HUES6 (cell line): Measurements from ENCODE around the gene IRF2.
A peak's percentile ranks its signal among the peaks of the same experiment; 100 is the strongest.

Experiments
- H3K27ac ChIP-seq: 2 replicates; pipeline ENCODE4 v1.7.0; 2013; ENCODE audit warnings: low read depth, mild to moderate bottlenecking, low read length, inconsistent platforms
- H3K27me3 ChIP-seq: 2 replicates; pipeline ENCODE4 v1.6.1; 2013; ENCODE audit warnings: low read length; ENCODE audit not compliant: control insufficient read depth, insufficient read depth
- H3K36me3 ChIP-seq: 2 replicates; pipeline ENCODE4 v1.6.1; 2013; ENCODE audit warnings: low read length; ENCODE audit not compliant: control insufficient read depth, insufficient read depth
- H3K4me1 ChIP-seq: 2 replicates; pipeline ENCODE4 v1.6.1; 2013; ENCODE audit warnings: low read length; ENCODE audit not compliant: control insufficient read depth, insufficient read depth
- H3K4me3 ChIP-seq: 2 replicates; pipeline ENCODE4 v1.5.1; 2013; ENCODE audit warnings: low read depth, low read length
- H3K9ac ChIP-seq: one replicate; pipeline ENCODE4 v1.6.1; 2013; ENCODE audit warnings: mild to moderate bottlenecking, low read length
- H3K9me3 ChIP-seq: 2 replicates; pipeline ENCODE4 v1.6.1; 2013; ENCODE audit warnings: low read depth, low read length; ENCODE audit not compliant: control insufficient read depth, insufficient read depth

Gene IRF2

DNA sequence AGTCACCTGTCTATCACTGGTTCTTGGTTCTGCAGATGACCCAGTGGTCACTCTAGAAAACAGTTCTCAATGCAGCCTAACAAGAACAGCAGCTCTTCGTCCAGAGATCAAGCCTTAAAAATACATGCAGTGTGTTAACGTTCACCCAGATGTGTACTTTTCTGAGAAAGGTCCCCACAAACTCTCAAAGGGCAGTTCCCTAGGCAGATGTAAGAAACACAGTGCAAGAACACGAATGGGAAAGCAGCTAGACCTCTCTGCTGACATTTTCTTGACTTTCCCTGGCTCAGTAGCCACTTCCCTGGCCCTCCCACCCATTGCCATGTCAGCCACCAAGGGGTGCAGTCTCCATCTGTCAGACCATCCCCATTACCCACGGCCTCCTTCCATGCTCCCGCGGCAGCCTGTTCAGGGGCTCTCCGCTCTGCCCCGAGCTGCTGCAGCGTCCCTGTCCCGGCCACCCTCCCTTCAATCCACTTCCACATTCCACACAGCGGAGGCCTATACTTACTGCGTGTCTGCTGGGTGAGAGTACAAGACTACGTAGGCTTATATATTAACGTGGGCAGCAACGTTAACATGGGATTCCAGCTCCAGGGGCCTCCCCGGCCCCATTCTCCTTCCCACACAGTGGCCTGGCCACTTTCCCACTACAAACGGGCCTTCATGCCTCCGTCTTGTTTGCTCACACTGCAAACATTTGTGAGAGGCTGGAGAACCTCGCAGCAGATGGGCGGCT, 34.3 kb downstream of the IRF2 start:
- no peak overlapping the region for H3K27ac ChIP-seq
- H3K9me3 ChIP-seq = no peaks in the 10 kb centered on the region
- H3K36me3 ChIP-seq = no peaks in the 10 kb centered on the region
- no peak overlapping the region for H3K4me3 ChIP-seq
- H3K4me1 ChIP-seq = peaks cover 39% of the 10 kb centered on the region
- H3K27me3 ChIP-seq = no peaks in the 10 kb centered on the region
- H3K9ac ChIP-seq = peak overlapping the region; percentile 7

DNA sequence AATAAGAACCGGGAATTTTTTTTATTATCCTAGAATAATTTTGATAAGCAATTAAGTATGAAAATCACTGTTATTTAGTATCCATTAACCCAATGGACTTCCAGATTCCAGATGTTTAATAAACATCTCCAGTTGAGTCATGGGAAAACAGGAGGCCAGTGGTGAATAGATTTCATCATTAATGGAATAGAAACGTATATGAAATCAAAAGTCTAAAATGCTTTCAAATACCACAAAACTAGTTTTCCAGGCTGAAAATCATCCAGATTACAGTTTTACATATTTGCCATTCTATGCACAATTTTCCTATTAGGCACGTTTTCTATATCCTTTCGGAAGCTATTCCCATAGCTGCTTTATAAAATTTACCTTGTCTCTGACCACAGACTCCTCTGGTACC, 35.0 kb downstream of the IRF2 start:
- Histone ChIP-seq H3K4me3 (no peak overlapping the region), H3K9ac (no peak overlapping the region), H3K36me3 (no peaks in the 10 kb centered on the region), H3K27me3 (no peaks in the 10 kb centered on the region), H3K4me1 (peaks cover 40% of the 10 kb centered on the region), H3K9me3 (no peaks in the 10 kb centered on the region), H3K27ac (no peak overlapping the region)

DNA sequence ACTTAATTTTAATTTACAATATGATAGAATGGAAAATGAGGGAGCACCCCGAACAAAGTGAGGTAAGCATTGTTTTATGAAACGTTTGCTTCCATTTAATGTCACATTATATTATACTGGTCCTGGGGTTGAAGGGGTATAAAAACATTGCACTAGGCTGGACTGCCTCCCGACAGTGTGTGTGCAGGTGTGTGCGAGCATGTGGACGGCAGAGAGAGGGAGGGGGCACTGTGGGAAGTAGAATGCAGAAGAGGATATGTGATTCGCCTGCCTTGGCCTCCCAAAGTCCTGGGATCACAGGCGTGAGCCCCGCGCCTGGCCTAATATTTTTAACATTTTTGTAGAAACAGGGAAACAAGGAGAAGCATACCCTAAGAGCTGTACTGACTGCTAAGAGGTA, 36.0 kb downstream of the IRF2 start:
- Histone ChIP-seq H3K36me3 (no peaks in the 10 kb centered on the region), H3K27me3 (no peaks in the 10 kb centered on the region), H3K4me1 (peaks cover 40% of the 10 kb centered on the region), H3K9ac (no peak overlapping the region), H3K27ac (no peak overlapping the region), H3K4me3 (no peak overlapping the region), H3K9me3 (no peaks in the 10 kb centered on the region)

DNA sequence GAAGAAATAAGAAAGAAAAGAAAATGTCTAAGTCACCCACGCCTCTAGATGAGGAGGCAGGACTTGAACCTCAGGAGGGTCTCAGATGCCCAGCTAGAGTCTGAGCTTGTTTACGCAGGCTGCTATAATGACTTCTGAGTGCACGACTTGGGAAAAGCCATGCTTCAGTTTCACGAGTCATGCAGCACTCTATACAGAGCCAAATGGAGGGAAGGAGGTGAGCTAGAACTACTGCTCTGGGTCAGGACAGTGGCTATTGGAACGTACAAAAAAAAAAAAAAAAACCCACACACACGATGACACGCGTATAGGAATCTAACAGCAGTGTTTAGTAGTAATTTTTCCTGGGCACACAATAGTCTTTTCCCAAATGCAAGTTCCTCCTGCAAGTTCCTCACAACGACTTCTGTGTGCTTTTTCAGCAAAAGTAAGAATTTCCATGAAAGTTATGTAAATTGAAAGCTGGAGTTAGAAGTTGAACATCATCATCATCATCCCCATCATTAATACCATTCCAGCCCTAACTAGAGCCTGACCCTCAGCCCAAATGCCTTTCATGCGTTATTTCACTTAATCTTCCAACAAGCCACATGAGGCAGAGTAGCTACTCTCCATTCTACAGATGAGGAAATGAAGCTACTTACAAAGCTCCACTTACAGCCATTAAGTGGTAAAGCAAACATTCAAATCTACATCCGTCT, 36.6 kb downstream of the IRF2 start:
- Histone ChIP-seq H3K9me3 (no peaks in the 10 kb centered on the region), H3K4me1 (peaks cover 36% of the 10 kb centered on the region), H3K4me3 (no peak overlapping the region), H3K36me3 (no peaks in the 10 kb centered on the region), H3K27ac (no peak overlapping the region), H3K9ac (no peak overlapping the region), H3K27me3 (no peaks in the 10 kb centered on the region)

DNA sequence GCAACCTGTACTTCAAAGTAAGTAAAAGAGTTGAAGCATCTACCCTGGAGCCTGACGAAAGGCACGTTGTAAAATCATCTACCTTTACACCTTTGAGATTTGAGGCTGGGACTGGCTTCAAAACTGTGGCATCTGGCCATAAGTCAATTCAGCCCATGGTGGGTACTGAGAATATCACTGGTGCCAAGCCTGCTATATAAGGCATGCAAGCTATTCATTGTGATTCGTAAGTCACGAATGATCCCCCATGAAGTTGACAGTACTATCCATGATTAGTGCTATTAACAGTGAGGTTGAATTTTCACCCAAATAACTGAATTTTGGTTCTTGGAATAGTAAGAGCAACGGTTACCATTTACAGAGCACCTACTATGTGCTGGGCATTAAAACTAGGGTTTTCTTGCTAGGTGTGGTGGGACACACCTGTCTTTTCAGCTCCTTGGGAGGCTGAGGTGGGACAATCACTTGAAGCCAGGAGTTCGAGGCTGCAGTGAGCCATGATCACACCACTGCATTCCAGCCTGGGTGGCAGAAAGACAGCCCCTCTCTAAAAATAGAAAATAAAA, 39.8 kb downstream of the IRF2 start:
- H3K27me3 ChIP-seq = no peaks in the 10 kb centered on the region
- no peaks in the 10 kb centered on the region for H3K9me3 ChIP-seq
- H3K4me1 ChIP-seq = peaks cover 31% of the 10 kb centered on the region
- no peak overlapping the region for H3K27ac ChIP-seq
- no peaks in the 10 kb centered on the region for H3K36me3 ChIP-seq
- no peak overlapping the region for H3K4me3 ChIP-seq
- no peak overlapping the region for H3K9ac ChIP-seq

DNA sequence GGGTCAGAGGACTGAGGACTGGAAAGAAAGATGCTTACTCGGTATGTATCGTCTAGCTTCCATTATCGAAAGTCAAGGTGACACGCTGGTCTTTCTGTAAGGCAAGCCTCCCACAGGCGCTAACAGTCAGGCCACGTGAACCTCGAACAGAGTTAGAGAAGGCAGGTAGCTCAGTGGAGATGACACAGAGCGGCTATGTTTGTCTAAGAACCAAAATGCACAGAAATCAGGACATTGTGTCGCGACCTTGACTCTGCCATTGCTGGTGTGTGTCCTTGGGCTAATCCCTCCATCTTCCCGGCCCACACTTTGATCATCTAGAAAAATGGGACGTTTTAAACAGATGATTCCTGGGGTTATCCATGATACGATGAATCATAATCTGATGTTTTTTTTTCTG, 40.3 kb downstream of the IRF2 start:
- Histone ChIP-seq H3K36me3 (no peaks in the 10 kb centered on the region), H3K27me3 (no peaks in the 10 kb centered on the region), H3K27ac (no peak overlapping the region), H3K9ac (no peak overlapping the region), H3K4me3 (no peak overlapping the region), H3K4me1 (peaks cover 31% of the 10 kb centered on the region), H3K9me3 (no peaks in the 10 kb centered on the region)

DNA sequence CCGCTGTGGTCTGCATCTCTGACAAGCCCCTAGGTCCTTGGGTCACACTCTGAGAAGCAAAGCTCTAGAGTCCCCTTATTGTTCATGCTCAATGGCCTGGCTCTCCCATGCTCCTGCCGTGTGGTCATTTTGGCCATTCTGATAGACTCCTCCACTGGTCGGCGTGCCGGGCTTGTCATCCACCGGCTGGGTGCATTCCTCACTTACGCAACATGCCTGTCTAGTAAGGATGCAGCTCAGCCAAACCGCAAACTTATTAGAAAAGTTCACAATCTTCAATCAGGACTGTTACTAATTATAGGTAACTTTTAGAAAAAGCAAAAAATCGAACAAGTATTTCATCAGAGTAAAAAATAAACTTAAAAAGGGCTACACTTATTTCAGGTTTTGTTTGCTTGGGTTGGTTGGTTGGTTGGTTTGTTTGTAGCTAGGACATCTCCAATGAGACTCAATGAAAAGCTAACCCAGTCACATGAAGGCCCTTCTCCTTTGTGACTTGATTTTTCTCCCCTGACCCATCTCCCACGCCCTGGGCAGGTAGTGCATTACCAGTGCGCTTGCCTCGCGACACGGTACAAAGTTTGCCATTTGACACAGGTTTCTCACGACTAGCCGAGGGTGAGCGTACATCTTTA, 41.0 kb downstream of the IRF2 start:
- H3K27me3 ChIP-seq = no peaks in the 10 kb centered on the region
- H3K27ac ChIP-seq = no peak overlapping the region
- H3K36me3 ChIP-seq = no peaks in the 10 kb centered on the region
- no peaks in the 10 kb centered on the region for H3K9me3 ChIP-seq
- peaks cover 26% of the 10 kb centered on the region for H3K4me1 ChIP-seq
- H3K9ac ChIP-seq = no peak overlapping the region
- H3K4me3 ChIP-seq = no peak overlapping the region

DNA sequence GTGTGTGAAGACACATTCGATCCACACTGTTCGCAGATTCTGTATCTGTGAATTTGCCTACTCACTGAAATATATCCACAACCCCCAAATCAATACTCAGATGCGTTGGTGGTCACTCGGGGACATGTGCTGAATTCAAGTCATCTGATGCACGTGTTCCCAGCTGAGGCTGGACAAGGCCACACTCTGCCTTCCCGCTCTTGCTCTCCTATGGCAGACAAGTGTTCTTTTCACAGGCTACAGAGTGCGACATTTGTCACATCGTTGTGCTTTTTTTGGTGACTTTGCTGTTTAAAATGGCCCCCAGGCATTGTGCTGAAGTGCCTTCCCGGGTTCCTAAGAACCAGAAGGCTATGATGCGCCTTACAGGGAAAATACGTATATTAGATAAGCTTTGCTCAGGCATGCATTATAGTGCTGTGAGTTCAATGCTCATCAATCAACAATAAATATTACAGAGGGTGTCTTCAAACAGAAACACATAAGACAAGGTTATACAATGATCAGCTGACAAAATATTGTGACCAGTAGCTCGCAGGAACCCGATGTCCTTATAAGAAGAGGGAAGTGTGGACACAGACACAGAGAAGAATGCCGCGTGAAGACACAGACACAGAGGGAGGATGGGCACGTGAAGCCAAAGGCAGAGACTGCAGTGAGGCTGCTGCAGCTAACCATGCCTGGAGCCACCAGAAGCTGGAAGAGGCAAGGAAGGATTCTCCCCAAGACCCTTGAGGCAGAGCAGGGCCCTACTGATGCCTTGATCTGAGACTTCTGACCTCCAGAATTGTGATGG, 42.0 kb downstream of the IRF2 start:
- Histone ChIP-seq H3K4me3 (no peak overlapping the region), H3K27me3 (no peaks in the 10 kb centered on the region), H3K36me3 (no peaks in the 10 kb centered on the region), H3K9me3 (no peaks in the 10 kb centered on the region), H3K4me1 (peaks cover 16% of the 10 kb centered on the region; the same call in 1 of the 2 replicates), H3K27ac (no peak overlapping the region), H3K9ac (no peak overlapping the region)

DNA sequence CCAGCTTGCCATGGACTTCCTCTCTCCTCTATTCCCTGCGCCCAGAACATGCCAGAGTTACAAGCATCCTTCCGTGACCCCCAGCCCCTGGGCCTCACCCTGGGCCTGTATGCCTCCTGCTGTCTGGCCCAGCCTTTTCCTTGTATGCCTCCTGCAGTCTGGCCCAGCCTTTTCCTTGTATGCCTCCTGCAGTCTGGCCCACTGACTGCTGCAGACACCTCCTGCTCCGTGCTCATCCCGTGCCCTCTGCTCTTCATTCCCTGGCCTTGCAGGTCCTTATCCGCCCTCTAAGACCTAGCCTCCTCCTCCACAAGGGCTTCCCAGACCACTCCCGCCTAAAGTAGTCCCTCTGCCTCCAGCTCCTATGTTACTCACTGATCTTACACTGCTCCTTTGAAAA, 44.2 kb downstream of the IRF2 start:
- Histone ChIP-seq H3K9ac (no peak overlapping the region), H3K27me3 (no peaks in the 10 kb centered on the region)

DNA sequence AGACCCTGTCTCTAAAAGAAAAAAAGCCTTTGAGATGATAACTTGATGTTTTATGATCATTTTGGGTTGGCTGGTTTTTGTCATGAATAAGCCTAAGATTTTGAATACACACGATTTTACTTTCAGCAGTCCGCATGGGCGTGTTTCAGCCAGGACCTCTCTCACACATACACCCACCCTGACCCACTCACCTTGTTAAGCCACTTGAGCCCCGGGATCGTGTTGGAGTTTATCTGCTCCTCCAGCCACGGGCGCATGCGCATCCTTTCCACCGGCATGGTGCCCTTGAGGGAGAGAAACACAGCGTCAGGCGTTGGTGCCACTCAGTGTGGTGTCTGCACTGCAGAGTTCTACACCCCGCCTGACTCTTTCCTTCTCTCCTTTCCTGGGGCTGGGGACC, 45.6 kb downstream of the IRF2 start:
- H3K27ac ChIP-seq = no peak overlapping the region

More for the DNA sequence above, 44.2 kb downstream of the IRF2 start:
- peaks cover 17% of the 10 kb centered on the region for H3K36me3 ChIP-seq
- H3K9me3 ChIP-seq = no peaks in the 10 kb centered on the region
- no peak overlapping the region for H3K27ac ChIP-seq
- no peak overlapping the region for H3K4me3 ChIP-seq
- H3K4me1 ChIP-seq = peaks cover 16% of the 10 kb centered on the region; the same call in 1 of the 2 replicates

More for the DNA sequence above, 45.6 kb downstream of the IRF2 start:
- Histone ChIP-seq H3K4me1 (peaks cover 13% of the 10 kb centered on the region; the same call in 1 of the 2 replicates), H3K9ac (no peak overlapping the region), H3K36me3 (peaks cover 25% of the 10 kb centered on the region), H3K9me3 (no peaks in the 10 kb centered on the region), H3K4me3 (no peak overlapping the region), H3K27me3 (no peaks in the 10 kb centered on the region)
